Kidney glomerular epithelial cell (primary cell): ENCODE measurements around the gene FMNL3.
A peak's percentile ranks its signal among the peaks of the same experiment; 100 is the strongest.

Source experiments
- DNase-seq: peaks from one replicate; lab custom pipeline; 2025; lab: John Stamatoyannopoulos, UW

FMNL3 gene

GRCh38 chr12:49708851-49709250 is 1.6 kb upstream of the FMNL3 start:
- no peak for DNase-seq

GRCh38 chr12:49707812-49708147 is 575 bp upstream of the FMNL3 start:
- no peak for DNase-seq

- no peak for DNase-seq
Measured at GRCh38 chr12:49706351-49707127, 666 bp downstream of the FMNL3 start.

GRCh38 chr12:49705479-49706134 is 1.6 kb downstream of the FMNL3 start:
- peak; percentile 7 for DNase-seq

GRCh38 chr12:49703647-49704137 is 3.5 kb downstream of the FMNL3 start:
- DNase-seq = no peak

- no peak for DNase-seq
Measured at GRCh38 chr12:49702676-49703215, 4.5 kb downstream of the FMNL3 start.

- DNase-seq = no peak
Measured at GRCh38 chr12:49702009-49702408, 5.2 kb downstream of the FMNL3 start.

GRCh38 chr12:49698619-49699545 is 8.3 kb downstream of the FMNL3 start:
- DNase-seq = peak; percentile 84

- no peak for DNase-seq
Measured at GRCh38 chr12:49697808-49698207, 9.4 kb downstream of the FMNL3 start.

GRCh38 chr12:49696723-49697122 is 10.5 kb downstream of the FMNL3 start:
- no peak for DNase-seq

GRCh38 chr12:49693931-49694444 is 13.2 kb downstream of the FMNL3 start:
- no peak for DNase-seq

GRCh38 chr12:49692851-49693250 is 14.4 kb downstream of the FMNL3 start:
- DNase-seq = no peak

- no peak for DNase-seq
Measured at GRCh38 chr12:49689785-49690184, 17.4 kb downstream of the FMNL3 start.

GRCh38 chr12:49689237-49689636 is 18.0 kb downstream of the FMNL3 start:
- no peak for DNase-seq

GRCh38 chr12:49687941-49688340 is 19.3 kb downstream of the FMNL3 start:
- no peak for DNase-seq

GRCh38 chr12:49684310-49684854 is 22.8 kb downstream of the FMNL3 start:
- no peak for DNase-seq

- no peak for DNase-seq
Measured at GRCh38 chr12:49683599-49684309, 23.5 kb downstream of the FMNL3 start.

GRCh38 chr12:49680075-49680474 is 27.1 kb downstream of the FMNL3 start:
- no peak for DNase-seq

- DNase-seq = no peak
Measured at GRCh38 chr12:49678711-49679110, 28.5 kb downstream of the FMNL3 start.

- DNase-seq = no peak
Measured at GRCh38 chr12:49675137-49675536, 32.1 kb downstream of the FMNL3 start.
